Ecto neural progenitor cell (in vitro differentiated cells): Measurements from ENCODE around the gene EYA3.
"Not testable (repeated sequence)": the region's sequence is repeated elsewhere in the genome, so short reads cannot be mapped to it uniquely, and the experiment has no call there.

Source experiments
- DNase-seq: peaks from one replicate; pipeline ENCODE4 v3.0.0-alpha.2; 2018; ENCODE audit warnings: low spot score

Gene EYA3

GRCh38 chr1:28027238-28027637 is 61.2 kb downstream of the EYA3 start:
- no peak for DNase-seq

GRCh38 chr1:28026329-28026728 is 62.1 kb downstream of the EYA3 start:
- DNase-seq = no peak

- DNase-seq = no peak
These were observed 67.3 kb downstream of the EYA3 start for GRCh38 chr1:28021064-28021463.

GRCh38 chr1:28010969-28011368 is 77.4 kb downstream of the EYA3 start:
- no peak for DNase-seq

GRCh38 chr1:28003117-28003516 is 85.3 kb downstream of the EYA3 start:
- DNase-seq = not testable (repeated sequence)

- DNase-seq = no peak
These were observed 85.8 kb downstream of the EYA3 start for GRCh38 chr1:28002600-28002999.

- no peak for DNase-seq
These were observed 89.4 kb downstream of the EYA3 start for GRCh38 chr1:27999055-27999454.

- DNase-seq = not testable (repeated sequence)
These were observed 93.9 kb downstream of the EYA3 start for GRCh38 chr1:27994526-27994925.

GRCh38 chr1:27994060-27994459 is 94.3 kb downstream of the EYA3 start:
- DNase-seq = no peak

GRCh38 chr1:27993241-27993640 is 95.2 kb downstream of the EYA3 start:
- DNase-seq = no peak

- no peak for DNase-seq
These were observed 96.1 kb downstream of the EYA3 start for GRCh38 chr1:27992276-27992675.

GRCh38 chr1:27990920-27991537 is 97.4 kb downstream of the EYA3 start:
- DNase-seq = no peak

- DNase-seq = no peak
These were observed 107.3 kb downstream of the EYA3 start for GRCh38 chr1:27981145-27981544.

- DNase-seq = no peak
These were observed 108.1 kb downstream of the EYA3 start for GRCh38 chr1:27980216-27980845.

- no peak for DNase-seq
These were observed 108.6 kb downstream of the EYA3 start for GRCh38 chr1:27979859-27980201.

GRCh38 chr1:27979151-27979858 is 109.1 kb downstream of the EYA3 start:
- DNase-seq = no peak

- DNase-seq = no peak
These were observed 114.0 kb downstream of the EYA3 start for GRCh38 chr1:27974417-27974781.

- DNase-seq = no peak
These were observed 114.5 kb downstream of the EYA3 start for GRCh38 chr1:27973771-27974416.

GRCh38 chr1:27972141-27972540 is 116.3 kb downstream of the EYA3 start:
- DNase-seq = no peak

- DNase-seq = no peak
These were observed 116.7 kb downstream of the EYA3 start for GRCh38 chr1:27971674-27972073.

GRCh38 chr1:27970401-27970800 is 118.0 kb downstream of the EYA3 start:
- DNase-seq = no peak

- no peak for DNase-seq
These were observed 119.7 kb downstream of the EYA3 start for GRCh38 chr1:27968692-27969091.

- DNase-seq = no peak
These were observed 120.4 kb downstream of the EYA3 start for GRCh38 chr1:27967884-27968466.
